NCI-H1436 (cell line): ENCODE results near the gene FLT3.

Source experiments
- DNase-seq: peaks from one replicate; lab custom pipeline; 2025; lab: John Stamatoyannopoulos, UW

Gene FLT3

DNA sequence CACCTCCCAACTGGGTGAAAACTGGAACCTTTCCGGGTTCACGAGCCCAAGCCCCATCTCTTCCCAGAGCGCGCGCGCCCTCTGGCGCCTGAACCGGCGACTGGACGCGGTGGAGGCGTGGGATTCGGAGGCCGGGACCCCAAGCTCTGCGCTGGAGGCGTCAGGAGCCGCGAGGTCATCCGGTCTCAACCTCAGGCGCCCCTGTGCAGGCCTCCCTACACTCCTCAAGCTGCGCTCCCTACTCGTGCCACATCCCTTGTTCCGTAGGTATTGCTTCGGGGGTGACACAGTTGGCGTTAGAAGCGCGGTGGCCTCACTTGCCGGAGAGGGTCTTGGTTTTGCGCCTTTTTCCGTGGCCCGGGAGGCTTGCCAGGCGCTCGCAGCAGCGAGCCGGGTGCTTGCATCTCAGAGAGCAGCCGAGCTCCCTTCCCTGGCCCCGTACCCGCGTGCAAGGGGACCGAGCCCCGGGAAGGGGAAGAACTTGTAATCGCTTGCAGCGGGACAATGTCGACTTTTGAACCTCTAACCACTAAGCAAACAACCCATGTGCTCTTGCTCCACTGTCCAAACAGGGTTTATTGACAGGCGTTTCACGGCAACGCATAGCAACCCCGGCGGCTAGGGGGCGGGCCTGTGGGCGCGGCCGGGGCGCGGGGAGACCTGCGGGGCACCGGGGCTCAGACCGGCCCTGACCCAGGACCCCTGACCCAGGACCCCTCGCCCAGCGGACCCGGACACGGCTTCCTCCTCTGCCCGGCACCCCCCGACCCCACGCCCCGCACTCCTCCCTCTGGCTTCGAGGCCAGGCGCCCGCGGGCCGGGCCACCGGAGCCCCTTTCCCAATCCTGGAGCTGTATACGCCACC lies 139.8 kb downstream of the FLT3 start:
- peak; percentile 10 for DNase-seq

DNA sequence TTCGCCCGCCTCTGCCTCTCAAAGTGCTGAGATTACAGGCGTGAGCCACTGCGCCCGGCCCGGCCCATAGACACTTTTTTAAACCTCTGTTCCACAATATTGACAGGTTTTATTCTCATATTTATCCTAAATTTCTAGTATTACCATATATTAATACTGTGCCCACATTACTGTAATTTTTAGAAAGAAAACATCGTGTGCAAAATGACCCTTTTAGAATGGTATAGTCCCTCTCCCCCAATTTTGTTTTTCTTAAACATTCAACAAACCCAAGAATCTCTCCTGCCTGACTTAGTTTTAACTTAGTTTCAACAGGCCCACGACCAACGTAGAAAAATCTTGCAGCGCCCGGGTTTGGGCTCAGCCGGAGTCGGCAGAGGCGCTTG lies 140.4 kb downstream of the FLT3 start:
- DNase-seq, result no peak

DNA sequence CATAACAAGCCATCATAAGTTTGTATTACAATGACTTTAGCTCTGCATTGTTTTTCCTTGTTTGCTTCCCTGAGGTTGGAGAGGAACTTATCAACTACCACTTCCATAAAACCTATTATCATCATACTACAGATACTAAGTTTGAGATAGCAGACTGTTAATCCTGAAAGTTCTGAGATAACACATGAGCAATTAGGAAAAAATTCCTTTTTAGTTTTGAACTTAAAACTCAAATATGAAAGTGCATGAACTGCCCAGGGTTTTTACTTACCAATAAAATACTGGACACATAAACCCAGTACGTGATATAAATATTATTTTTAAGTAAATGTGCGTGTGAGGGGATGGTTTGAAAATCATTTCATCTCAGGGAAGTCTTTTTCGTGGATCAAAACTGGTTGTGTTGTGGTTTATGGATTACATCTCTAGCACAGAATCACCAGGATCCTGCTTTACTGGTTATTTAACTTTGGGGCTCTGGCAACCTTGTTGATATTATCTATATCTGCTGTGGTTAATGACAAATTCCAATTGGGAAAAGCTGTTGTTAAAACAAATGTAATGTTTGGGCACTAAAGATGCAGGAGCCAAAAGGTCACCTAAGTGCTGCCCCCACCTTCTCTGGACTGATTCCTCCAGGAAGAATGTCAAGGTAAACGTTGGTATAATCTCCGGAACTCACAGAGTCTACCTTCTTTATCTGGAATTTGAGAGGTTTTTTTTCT lies 143.6 kb downstream of the FLT3 start:
- no peak for DNase-seq

DNA sequence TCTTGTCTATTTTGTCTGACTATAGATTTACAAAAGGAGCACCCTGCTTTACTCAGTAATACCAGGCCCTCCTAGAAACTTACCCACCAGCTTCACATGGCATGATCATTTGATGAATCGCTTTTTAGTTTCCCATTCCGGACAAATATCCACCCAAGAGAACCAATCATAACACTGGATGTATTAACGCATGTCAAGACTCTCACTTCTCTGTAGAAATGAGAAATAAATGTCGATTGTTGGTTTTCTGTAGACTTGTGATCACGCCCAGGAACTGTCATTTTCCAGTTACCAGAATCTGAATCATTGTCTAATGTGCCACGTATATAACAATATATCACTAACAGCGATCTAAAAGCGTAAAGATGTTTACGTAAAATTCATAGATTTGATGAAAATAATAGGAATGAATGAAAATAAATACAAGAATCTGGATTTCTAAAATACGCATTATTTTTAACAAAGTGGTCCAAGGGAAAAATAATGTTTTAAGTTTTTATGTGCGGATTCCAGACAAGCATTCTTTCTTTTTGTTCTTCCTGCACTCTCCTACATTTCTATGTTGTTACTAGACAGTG lies 145.3 kb downstream of the FLT3 start:
- no peak for DNase-seq

DNA sequence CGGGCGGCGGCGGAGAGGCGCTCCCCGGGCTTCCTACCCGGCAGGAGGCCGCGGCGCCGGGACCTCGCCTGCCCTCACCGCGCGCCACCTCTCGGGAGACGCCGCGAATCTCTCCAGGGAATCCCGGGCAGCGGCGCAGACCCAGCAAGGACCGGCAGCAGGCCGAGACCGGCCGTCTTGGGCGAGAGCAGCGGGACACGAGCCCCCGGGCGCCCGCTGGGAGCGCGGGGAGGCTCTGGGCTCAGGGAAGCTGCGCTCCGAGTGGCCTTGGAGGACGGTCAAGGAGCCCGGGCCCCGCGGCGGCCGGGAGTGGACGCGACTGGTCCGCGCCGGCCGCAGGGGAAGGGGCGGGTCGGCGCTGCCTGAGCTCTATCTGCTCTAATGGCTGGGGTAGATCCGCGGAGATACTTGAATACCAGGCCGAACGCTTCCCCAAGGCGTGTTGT lies 145.9 kb downstream of the FLT3 start:
- DNase-seq, result no peak

DNA sequence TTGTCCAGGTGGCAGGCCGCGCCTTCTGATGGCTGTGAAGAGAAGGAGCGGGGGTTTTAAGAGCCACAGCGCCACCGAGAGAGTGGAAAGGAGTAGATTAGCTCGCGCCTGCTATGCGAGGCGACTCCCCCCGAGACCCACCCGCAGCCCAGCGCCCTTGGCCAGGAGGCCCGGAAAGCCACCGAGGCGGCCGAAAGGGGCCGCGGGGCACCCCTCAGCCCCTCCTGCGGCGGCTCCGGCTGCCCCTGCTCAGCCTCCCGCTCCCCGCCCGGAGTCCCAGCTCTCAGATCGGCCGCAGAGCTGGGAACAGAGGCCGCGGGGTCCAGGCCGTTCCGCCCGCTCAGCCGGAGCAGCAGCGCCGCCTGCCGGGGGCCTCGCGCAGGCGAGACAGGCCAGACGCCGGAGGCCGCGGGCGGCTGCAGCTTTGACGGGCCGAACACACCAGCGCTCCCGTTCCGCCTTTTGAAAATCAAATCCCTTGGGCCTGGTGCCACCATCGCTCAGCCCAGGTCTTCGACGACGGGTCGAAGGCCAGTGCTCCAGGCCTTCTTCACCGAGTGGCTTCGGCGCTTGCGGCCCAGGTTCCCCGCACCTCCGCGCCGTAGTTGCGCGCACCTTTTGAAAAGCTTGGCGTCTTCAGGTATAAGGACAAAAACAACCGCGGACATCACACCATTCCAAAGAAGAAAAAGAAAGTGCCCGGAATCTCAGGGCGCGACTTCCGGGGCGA lies 146.5 kb downstream of the FLT3 start:
- no peak for DNase-seq
